UCSD-AML1 (cell line): ENCODE measurements around the gene PKD2L1.

Experiments
- DNase-seq: peaks from one replicate; lab custom pipeline; 2025; ENCODE audit not compliant: unreplicated experiment; lab: John Stamatoyannopoulos, UW

The PKD2L1 gene

GRCh38 chr10:100356067-100357017, 26.3 kb upstream of the PKD2L1 start:
- no peak for DNase-seq

- no peak for DNase-seq
These were observed 25.1 kb upstream of the PKD2L1 start for GRCh38 chr10:100355086-100355485.

GRCh38 chr10:100353770-100354485, 23.9 kb upstream of the PKD2L1 start:
- no peak for DNase-seq

- no peak for DNase-seq
These were observed 21.0 kb upstream of the PKD2L1 start for GRCh38 chr10:100350914-100351485.

GRCh38 chr10:100349672-100350071, 19.6 kb upstream of the PKD2L1 start:
- DNase-seq: no peak

GRCh38 chr10:100349087-100349486, 19.1 kb upstream of the PKD2L1 start:
- DNase-seq: no peak

- DNase-seq: no peak
These were observed 18.4 kb upstream of the PKD2L1 start for GRCh38 chr10:100348389-100348927.

- DNase-seq: peak; percentile 23
These were observed 17.7 kb upstream of the PKD2L1 start for GRCh38 chr10:100347568-100348195.

GRCh38 chr10:100346765-100347567, 16.9 kb upstream of the PKD2L1 start, which contains the start of gene SCD:
Gene SCD (plus strand): TSS chr10:100347233. CDS start chr10:100347505, 272 bp downstream.
- peak; percentile 89 for DNase-seq

GRCh38 chr10:100346351-100346764, 16.3 kb upstream of the PKD2L1 start:
- peak; percentile 72 for DNase-seq

- no peak for DNase-seq
These were observed 15.7 kb upstream of the PKD2L1 start for GRCh38 chr10:100345570-100346330.

- no peak for DNase-seq
These were observed 14.3 kb upstream of the PKD2L1 start for GRCh38 chr10:100344241-100344788.

GRCh38 chr10:100342627-100342972, 12.6 kb upstream of the PKD2L1 start:
- DNase-seq: no peak

GRCh38 chr10:100341953-100342626, 12.1 kb upstream of the PKD2L1 start:
- peak; percentile 50 for DNase-seq

- no peak for DNase-seq
These were observed 11.2 kb upstream of the PKD2L1 start for GRCh38 chr10:100340948-100341847.

GRCh38 chr10:100339236-100339635, 9.2 kb upstream of the PKD2L1 start:
- no peak for DNase-seq

GRCh38 chr10:100338434-100339036, 8.5 kb upstream of the PKD2L1 start:
- DNase-seq: peak; percentile 74
